H1 (cell line): ENCODE measurements around the gene TPPP. TPM values are rescaled to one million over a fixed set of nuclear protein-coding genes. Genes with fewer than 3 reads are reported as not detected.

ENCODE experiments used
- CTCF ChIA-PET: fragments of 300-600 bp; sonication (Branson Sonifier 250); formaldehyde crosslinking; loops from one replicate; lab custom pipeline; 2021; ENCODE audit not compliant: partially characterized antibody; lab: Charles Lee
- POLR2A ChIA-PET: fragments of 300-600 bp; sonication (Branson Sonifier 250); formaldehyde crosslinking; loops from one replicate; lab custom pipeline; 2021; ENCODE audit warnings: inconsistent platforms; ENCODE audit not compliant: partially characterized antibody; lab: Charles Lee
- DNase-seq, 2 experiments: peaks; one replicate each; pipeline versions ENCODE4 v3.0.0 to v3.0.0-alpha.2; 2010 to 2022; ENCODE audit warnings: low spot score in 2 of 2, low read depth in 1 of 2, mixed read lengths in 1 of 2
- FAIRE-seq: peaks from 2 replicates; lab custom pipeline; 2011; peaks lifted over from hg19 to GRCh38; lab: Jason Lieb, UNC
- H2AFZ ChIP-seq: 2 replicates; pipeline ENCODE4 v1.8.1; 2012; ENCODE audit warnings: low read length, inconsistent platforms
- H2AK5ac ChIP-seq: 2 replicates; pipeline ENCODE4 v1.6.1; 2013; ENCODE audit warnings: low read depth, low read length
- H2BK120ac ChIP-seq: replicated peaks from 2 replicates; pipeline ENCODE3; 2013; ENCODE audit warnings: low read depth, low read length, inconsistent platforms
- H2BK12ac ChIP-seq: 2 replicates; pipeline ENCODE4 v1.6.1; 2013; ENCODE audit warnings: low read depth, low read length
- H2BK15ac ChIP-seq: 2 replicates; pipeline ENCODE4 v1.6.1; 2013; ENCODE audit warnings: low read length
- H2BK20ac ChIP-seq: 2 replicates; pipeline ENCODE4 v1.6.1; 2013; ENCODE audit warnings: low read length
- H2BK5ac ChIP-seq: 2 replicates; pipeline ENCODE4 v1.6.1; 2013; ENCODE audit warnings: low read depth, low read length
- H3K14ac ChIP-seq: 2 replicates; pipeline ENCODE4 v1.6.1; 2013; ENCODE audit warnings: inconsistent platforms; ENCODE audit not compliant: insufficient read length
- H3K18ac ChIP-seq: 2 replicates; pipeline ENCODE4 v1.6.1; 2013; ENCODE audit warnings: low read length; ENCODE audit errors: extremely low read depth
- H3K23ac ChIP-seq: 2 replicates; pipeline ENCODE4 v1.6.1; 2013; ENCODE audit warnings: inconsistent platforms; ENCODE audit not compliant: insufficient read length
- H3K23me2 ChIP-seq: 2 replicates; pipeline ENCODE4 v1.6.1; 2013; ENCODE audit warnings: low read depth, low read length
- H3K27ac ChIP-seq: 2 replicates; pipeline ENCODE4 v1.6.1; 2011; ENCODE audit warnings: low read depth, low read length, inconsistent platforms
- H3K27me3 ChIP-seq, 4 experiments: replicated peaks in 1 of 4; 1 replicate in 1 of 4; 2 replicates in 3 of 4; pipeline versions ENCODE4 v1.6.1 to v1.8.1; 2011 to 2013; ENCODE audit warnings: low read length in 3 of 4, mild to moderate bottlenecking in 3 of 4, inconsistent platforms in 2 of 4, mixed read lengths in 2 of 4, moderate library complexity in 1 of 4; ENCODE audit not compliant: control insufficient read depth in 3 of 4, insufficient read depth in 3 of 4; ENCODE audit errors: extremely low read depth in 1 of 4
- H3K36me3 ChIP-seq, 4 experiments: 2 replicates each; pipeline versions ENCODE4 v1.6.1 to v1.8.1; 2011 to 2013; ENCODE audit warnings: mild to moderate bottlenecking in 4 of 4, low read length in 3 of 4, moderate library complexity in 2 of 4, control low read depth in 1 of 4, inconsistent platforms in 1 of 4; ENCODE audit not compliant: insufficient read depth in 4 of 4, control insufficient read depth in 2 of 4
- H3K4ac ChIP-seq: replicated peaks from 2 replicates; pipeline ENCODE3; 2013; ENCODE audit warnings: low read length, low read depth, mixed read lengths, inconsistent platforms; ENCODE audit not compliant: insufficient read length
- H3K4me1 ChIP-seq, 4 experiments: replicated peaks in 1 of 4; 1 replicate in 1 of 4; 2 replicates in 3 of 4; pipeline versions ENCODE4 v1.6.1 to v1.8.1; 2011 to 2013; ENCODE audit warnings: low read length in 3 of 4, inconsistent platforms in 2 of 4, mixed read lengths in 1 of 4; ENCODE audit not compliant: insufficient read depth in 4 of 4, control insufficient read depth in 3 of 4
- H3K4me2 ChIP-seq, 2 experiments: 2 replicates each; pipeline versions ENCODE4 v1.6.1 to v1.8.1; 2011 to 2013; ENCODE audit warnings: low read depth in 2 of 2, low read length in 2 of 2, control low read depth in 1 of 2, inconsistent platforms in 1 of 2, mild to moderate bottlenecking in 1 of 2; ENCODE audit not compliant: insufficient read depth in 1 of 2
- H3K4me3 ChIP-seq, 4 experiments: fragments of 200-600, 300-600 bp in 1 of 4; sonication (generic), shearing (Covaris generic), sonication (Bioruptor Twin) in 1 of 4; 2 replicates each; pipeline versions ENCODE4 v1.5.1 to v1.8.1; 2011 to 2016; ENCODE audit warnings: low read length in 4 of 4, low read depth in 3 of 4, control low read depth in 2 of 4, inconsistent platforms in 2 of 4, mild to moderate bottlenecking in 2 of 4, mixed read lengths in 1 of 4, moderate library complexity in 1 of 4; ENCODE audit not compliant: insufficient read depth in 2 of 4; ENCODE audit errors: extremely low read depth in 1 of 4
- H3K56ac ChIP-seq: replicated peaks from 2 replicates; pipeline ENCODE3; 2013; ENCODE audit warnings: low read depth, mild to moderate bottlenecking, mixed read lengths, low read length, inconsistent platforms; ENCODE audit not compliant: insufficient read length
- H3K79me1 ChIP-seq: 2 replicates; pipeline ENCODE4 v1.6.1; 2013; ENCODE audit warnings: low read depth, low read length, control low read depth
- H3K79me2 ChIP-seq, 2 experiments: 2 replicates each; pipeline versions ENCODE4 v1.6.1 to v1.8.1; 2012 to 2013; ENCODE audit warnings: low read length in 2 of 2, mild to moderate bottlenecking in 2 of 2, inconsistent platforms in 1 of 2; ENCODE audit not compliant: insufficient read depth in 2 of 2, control insufficient read depth in 1 of 2
- H3K9ac ChIP-seq, 4 experiments: replicated peaks in 1 of 4; 1 replicate in 1 of 4; 2 replicates in 3 of 4; pipeline versions ENCODE4 v1.6.1 to v1.8.1; 2011 to 2013; ENCODE audit warnings: low read depth in 3 of 4, low read length in 3 of 4, control low read depth in 2 of 4, mild to moderate bottlenecking in 2 of 4, moderate library complexity in 2 of 4, inconsistent platforms in 1 of 4; ENCODE audit errors: extremely low read depth in 1 of 4
- H3K9me3 ChIP-seq, 2 experiments: 2 replicates each; pipeline versions ENCODE4 v1.6.1 to v1.8.1; 2012 to 2013; ENCODE audit warnings: mild to moderate bottlenecking in 2 of 2, moderate library complexity in 2 of 2, control low read depth in 1 of 2, inconsistent platforms in 1 of 2, low read depth in 1 of 2, low read length in 1 of 2, mixed read lengths in 1 of 2; ENCODE audit not compliant: insufficient read depth in 2 of 2
- H4K20me1 ChIP-seq, 2 experiments: replicated peaks in 1 of 2; 2 replicates each; pipeline versions ENCODE3 to v1.8.1; 2011 to 2013; ENCODE audit warnings: inconsistent platforms in 2 of 2, low read length in 2 of 2, mild to moderate bottlenecking in 1 of 2; ENCODE audit not compliant: insufficient read depth in 2 of 2, control insufficient read depth in 1 of 2
- H4K5ac ChIP-seq: 2 replicates; pipeline ENCODE4 v1.6.1; 2013; ENCODE audit warnings: low read length, low read depth, mixed read lengths, inconsistent platforms; ENCODE audit not compliant: insufficient read length
- H4K8ac ChIP-seq: 2 replicates; pipeline ENCODE4 v1.8.0; 2013; ENCODE audit warnings: mild to moderate bottlenecking, moderate library complexity, low read length, inconsistent platforms; ENCODE audit not compliant: insufficient read depth; ENCODE audit errors: extremely low read depth
- H4K91ac ChIP-seq: replicated peaks from 2 replicates; pipeline ENCODE3; 2013; ENCODE audit warnings: low read length, mixed read lengths, inconsistent platforms; ENCODE audit not compliant: insufficient read length
- POLR2A ChIP-seq, 2 experiments: IDR thresholded peaks; 1 replicate in 1 of 2; 2 replicates in 1 of 2; pipeline ENCODE4 v1.6.1; 2011; ENCODE audit warnings: low read depth in 2 of 2, low read length in 2 of 2, mild to moderate bottlenecking in 2 of 2; ENCODE audit errors: control extremely low read depth in 1 of 2
- RFX5 ChIP-seq: IDR thresholded peaks from 2 replicates; pipeline ENCODE4 v1.6.1; 2011; ENCODE audit warnings: low read depth, low read length, improper control_type of control experiment, borderline replicate concordance
- SP4 ChIP-seq: IDR thresholded peaks from 2 replicates; pipeline ENCODE4 v1.6.1; 2012; ENCODE audit warnings: low read length, inconsistent platforms
- WGBS, 2 experiments: shearing (Covaris generic) in 1 of 2; methylation state at CpG; one replicate each; pipeline versions ENCODE4 v1.1.6 to v1.1.7; 2013 to 2015; ENCODE audit warnings: low lambda C conversion rate in 2 of 2, mixed read lengths in 2 of 2, inconsistent platforms in 1 of 2, low coverage in 1 of 2, missing lambda C conversion rate in 1 of 2; ENCODE audit not compliant: insufficient replicate concordance in 2 of 2, insufficient coverage in 1 of 2, insufficient read length in 1 of 2; ENCODE audit errors: extremely low coverage in 1 of 2, missing lambda C conversion rate in 1 of 2; 5-methylcytosine and 5-hydroxymethylcytosine counted together
- polyA plus RNA-seq, 7 experiments: library from polyadenylated mRNA; depleted of rRNA in 3 of 7; stranded (reverse) in 5 of 7; unstranded in 2 of 7; fragments of >200 nt in 5 of 7; fragments of 200-250 nt in 2 of 7; gene quantifications; 1 replicate in 5 of 7; 2 replicates in 1 of 7; 4 replicates in 1 of 7; pipeline versions ENCODE4 v1.2.1 to v1.2.3, GENCODE V29; 2011 to 2013; ENCODE audit warnings: missing spikeins in 2 of 7, mixed read lengths in 2 of 7
- total RNA-seq: library from RNA; stranded (reverse); fragmentation: NEBNext Ultra II Directional; extraction: Animal tissue kit (Norgen Biotek cat#: 25700); gene quantifications from 2 replicates; pipeline ENCODE4 v1.2.1, GENCODE V29; 2021
- TF ChIP-seq, protein P1 (sequence below): IDR thresholded peaks from 2 replicates; pipeline ENCODE4 v1.6.1; 2012; ENCODE audit warnings: inconsistent platforms
- TF ChIP-seq, protein P2 (sequence below): IDR thresholded peaks from 2 replicates; pipeline ENCODE4 v1.6.1; 2011; ENCODE audit warnings: low read length, improper control_type of control experiment

The TPPP gene
- total and polyA plus RNA-seq, 2 of the 8 experiments (the other 6 are each of a cell fraction or from before 2014, with no cell fraction given), result 0.36 to 0.93 TPM

DNA sequence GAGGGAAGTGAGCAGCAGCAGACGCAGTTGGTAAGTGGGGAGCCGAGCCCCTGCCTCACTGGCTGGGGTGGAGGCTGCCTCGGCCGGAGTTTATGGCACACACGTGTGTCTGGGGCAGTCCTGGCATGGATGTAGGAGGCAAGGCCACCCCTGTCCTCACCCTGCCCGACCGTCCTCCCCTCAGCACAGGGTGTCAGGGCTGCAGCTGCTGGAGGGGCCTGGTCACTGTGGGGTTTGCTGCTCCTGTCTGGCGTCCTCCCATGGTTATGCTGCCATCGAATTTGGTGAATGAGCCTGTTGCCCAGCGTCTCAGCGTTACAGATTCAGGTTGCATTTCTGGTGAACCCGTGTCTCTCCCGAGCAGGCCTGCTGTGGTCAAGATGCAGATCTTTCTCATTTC is 48.6 kb downstream of the TPPP start:
- Histone ChIP-seq H2BK20ac (no peak overlapping the region), H3K23me2 (no peaks in the 10 kb centered on the region), H2BK5ac (no peak overlapping the region), H3K14ac (no peak overlapping the region), H3K9me3 (peaks cover 5 to 12% of the 10 kb centered on the region in 2 experiments; a peak in 3 of 4 replicates), H3K79me1 (peaks cover 3% of the 10 kb centered on the region; the same call in 1 of the 2 replicates), H4K20me1 (peaks cover 0 to 5% of the 10 kb centered on the region in 2 experiments), H3K4ac (no peak overlapping the region), H3K23ac (no peak overlapping the region), H2BK15ac (no peak overlapping the region), H2AFZ (no peak overlapping the region), H3K56ac (no peak overlapping the region), H3K4me3 (no peak overlapping the region), H3K27ac (no peak overlapping the region), H3K9ac (no peak overlapping the region), H4K91ac (no peak overlapping the region), H2AK5ac (no peak overlapping the region), H2BK120ac (no peak overlapping the region), H2BK12ac (no peak overlapping the region), H3K27me3 (no peaks in the 10 kb centered on the region), H4K5ac (no peak overlapping the region), H3K4me1 (no peaks in the 10 kb centered on the region), H3K36me3 (peaks cover 20 to 51% (median 41%) of the 10 kb centered on the region in 4 experiments), H4K8ac (no peak overlapping the region), H3K18ac (no peak overlapping the region), H3K4me2 (no peak overlapping the region), H3K79me2 (no peaks in the 10 kb centered on the region; a peak in 1 of 4 replicates)
- DNase-seq (no peak), FAIRE-seq (no peak)
- POLR2A ChIA-PET, result interaction anchor here (0.6 kb wide), 1 partner anchor 151 kb away, joined by 3 read pairs; no protein-coding TSS in a partner anchor
- WGBS, 2 experiments, result 90% methylated on average over 13 of the region's 13 CpGs; no CpG with 5 or more reads in 1 of the 2 experiments
- CTCF ChIA-PET, result interaction anchor here (1.6 kb wide), 1 partner anchor 14 kb away, joined by 4 read pairs; no protein-coding TSS in a partner anchor
- TF ChIP-seq RFX5 (no peak), SP4 (no peak), POLR2A (IDR thresholded peaks at IDR 0.05; ENCODE audit: control extremely low read depth in 1 of 2, low read depth in 2 of 2, low read length in 2 of 2) (no peak)
- TF ChIP-seq, protein P1, sequence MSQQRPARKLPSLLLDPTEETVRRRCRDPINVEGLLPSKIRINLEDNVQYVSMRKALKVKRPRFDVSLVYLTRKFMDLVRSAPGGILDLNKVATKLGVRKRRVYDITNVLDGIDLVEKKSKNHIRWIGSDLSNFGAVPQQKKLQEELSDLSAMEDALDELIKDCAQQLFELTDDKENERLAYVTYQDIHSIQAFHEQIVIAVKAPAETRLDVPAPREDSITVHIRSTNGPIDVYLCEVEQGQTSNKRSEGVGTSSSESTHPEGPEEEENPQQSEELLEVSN, result no peak
- TF ChIP-seq, protein P2, sequence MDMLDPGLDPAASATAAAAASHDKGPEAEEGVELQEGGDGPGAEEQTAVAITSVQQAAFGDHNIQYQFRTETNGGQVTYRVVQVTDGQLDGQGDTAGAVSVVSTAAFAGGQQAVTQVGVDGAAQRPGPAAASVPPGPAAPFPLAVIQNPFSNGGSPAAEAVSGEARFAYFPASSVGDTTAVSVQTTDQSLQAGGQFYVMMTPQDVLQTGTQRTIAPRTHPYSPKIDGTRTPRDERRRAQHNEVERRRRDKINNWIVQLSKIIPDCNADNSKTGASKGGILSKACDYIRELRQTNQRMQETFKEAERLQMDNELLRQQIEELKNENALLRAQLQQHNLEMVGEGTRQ, result no peak
